Astrocyte of the cerebellum (primary cell): ENCODE data around the gene USP30.

ENCODE experiments used
- DNase-seq: peaks from one replicate; pipeline ENCODE4 v3.0.0-alpha.2; 2011; ENCODE audit warnings: low read depth
- H3K4me3 ChIP-seq: 2 replicates; pipeline ENCODE4 v1.5.1; 2011; ENCODE audit warnings: mild to moderate bottlenecking, low read depth, low read length, moderate library complexity
- in situ Hi-C: cut with HindIII; loops from 2 replicates; pipeline ENCODE4 v1.10.0; 2017; ENCODE audit warnings: low sequenced_read_pairs
- TF ChIP-seq, protein P1 (sequence below): IDR thresholded peaks from 2 replicates; pipeline ENCODE4 v1.5.1; 2012; ENCODE audit warnings: low read length, low read depth, moderate library complexity, mild to moderate bottlenecking; ENCODE audit errors: missing control alignments

The USP30 gene

DNA sequence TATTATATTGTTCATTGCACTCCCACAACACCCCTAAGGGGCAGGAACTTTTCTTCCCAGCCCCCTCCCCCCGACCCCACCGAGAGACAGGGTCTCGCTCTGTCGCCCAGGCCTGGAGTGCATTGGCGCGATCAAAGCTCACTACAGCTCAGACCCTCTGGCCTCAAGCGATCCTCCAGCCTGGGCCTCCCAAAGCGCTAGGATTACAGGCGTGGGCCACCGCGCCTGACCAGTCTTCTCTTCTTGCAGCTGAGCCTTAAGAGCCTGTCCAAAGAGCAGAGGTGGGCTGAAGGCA lies 44.7 kb downstream of the USP30 start:
- in situ Hi-C loops = no loop called here
- TF ChIP-seq, protein P1, sequence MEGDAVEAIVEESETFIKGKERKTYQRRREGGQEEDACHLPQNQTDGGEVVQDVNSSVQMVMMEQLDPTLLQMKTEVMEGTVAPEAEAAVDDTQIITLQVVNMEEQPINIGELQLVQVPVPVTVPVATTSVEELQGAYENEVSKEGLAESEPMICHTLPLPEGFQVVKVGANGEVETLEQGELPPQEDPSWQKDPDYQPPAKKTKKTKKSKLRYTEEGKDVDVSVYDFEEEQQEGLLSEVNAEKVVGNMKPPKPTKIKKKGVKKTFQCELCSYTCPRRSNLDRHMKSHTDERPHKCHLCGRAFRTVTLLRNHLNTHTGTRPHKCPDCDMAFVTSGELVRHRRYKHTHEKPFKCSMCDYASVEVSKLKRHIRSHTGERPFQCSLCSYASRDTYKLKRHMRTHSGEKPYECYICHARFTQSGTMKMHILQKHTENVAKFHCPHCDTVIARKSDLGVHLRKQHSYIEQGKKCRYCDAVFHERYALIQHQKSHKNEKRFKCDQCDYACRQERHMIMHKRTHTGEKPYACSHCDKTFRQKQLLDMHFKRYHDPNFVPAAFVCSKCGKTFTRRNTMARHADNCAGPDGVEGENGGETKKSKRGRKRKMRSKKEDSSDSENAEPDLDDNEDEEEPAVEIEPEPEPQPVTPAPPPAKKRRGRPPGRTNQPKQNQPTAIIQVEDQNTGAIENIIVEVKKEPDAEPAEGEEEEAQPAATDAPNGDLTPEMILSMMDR = no peak
- peak overlapping the region; percentile 75 for H3K4me3 ChIP-seq
- no peak for DNase-seq

DNA sequence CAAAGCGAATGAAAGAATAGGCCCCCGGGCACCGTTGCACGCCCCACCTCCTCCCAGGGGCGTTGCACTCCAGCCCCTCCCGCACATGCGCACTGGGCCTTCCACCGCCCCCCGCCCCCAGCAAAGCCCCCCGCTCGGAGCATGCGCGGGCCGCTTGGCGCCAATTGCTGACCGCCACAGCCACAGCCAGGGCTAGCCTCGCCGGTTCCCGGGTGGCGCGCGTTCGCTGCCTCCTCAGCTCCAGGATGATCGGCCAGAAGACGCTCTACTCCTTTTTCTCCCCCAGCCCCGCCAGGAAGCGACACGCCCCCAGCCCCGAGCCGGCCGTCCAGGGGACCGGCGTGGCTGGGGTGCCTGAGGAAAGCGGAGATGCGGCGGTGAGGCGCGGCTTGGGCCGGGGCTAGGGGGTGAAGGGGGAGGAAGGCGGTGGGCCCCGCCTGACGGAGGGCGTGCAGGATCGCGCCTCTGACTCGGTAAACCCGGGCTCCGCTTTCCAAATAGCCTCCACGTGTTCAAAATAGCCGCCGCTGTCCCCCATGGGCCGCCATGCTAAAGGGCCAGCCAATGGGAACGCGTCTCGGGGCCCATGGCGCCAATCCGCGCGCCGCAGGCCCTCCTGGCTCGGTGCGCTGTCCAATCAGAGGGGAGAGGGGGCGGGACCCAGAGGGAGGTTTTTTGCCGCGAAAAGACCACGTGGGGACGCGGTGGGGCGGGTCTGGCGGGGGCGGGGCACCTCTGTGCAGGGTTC lies 45.2 kb downstream of the USP30 start, which contains the start of gene UNG:
TSS of gene UNG (plus strand) at position 163 of the 748 bp plus-strand sequence. CDS start at position 246, 83 bp downstream.
- peak within 1 kb of the TSS; percentile 75 for H3K4me3 ChIP-seq
- in situ Hi-C loops = no loop called here
- TF ChIP-seq, protein P1 = no peak
- peak; percentile 91 for DNase-seq

DNA sequence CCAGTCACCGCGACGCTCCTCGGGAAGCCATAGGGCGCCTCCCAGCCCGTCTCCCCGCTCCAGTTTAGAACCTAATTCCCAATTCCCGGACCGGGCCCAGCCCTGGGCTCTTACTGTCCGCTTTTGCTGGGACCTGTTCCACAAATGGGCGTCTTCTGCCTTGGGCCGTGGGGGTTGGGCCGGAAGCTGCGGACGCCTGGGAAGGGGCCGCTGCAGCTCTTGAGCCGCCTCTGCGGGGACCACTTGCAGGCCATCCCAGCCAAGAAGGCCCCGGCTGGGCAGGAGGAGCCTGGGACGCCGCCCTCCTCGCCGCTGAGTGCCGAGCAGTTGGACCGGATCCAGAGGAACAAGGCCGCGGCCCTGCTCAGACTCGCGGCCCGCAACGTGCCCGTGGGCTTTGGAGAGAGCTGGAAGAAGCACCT lies 45.8 kb downstream of the USP30 start:
- in situ Hi-C loops = no loop called here
- no peak for DNase-seq
- H3K4me3 ChIP-seq = peak overlapping the region; percentile 75
- TF ChIP-seq, protein P1 = no peak

DNA sequence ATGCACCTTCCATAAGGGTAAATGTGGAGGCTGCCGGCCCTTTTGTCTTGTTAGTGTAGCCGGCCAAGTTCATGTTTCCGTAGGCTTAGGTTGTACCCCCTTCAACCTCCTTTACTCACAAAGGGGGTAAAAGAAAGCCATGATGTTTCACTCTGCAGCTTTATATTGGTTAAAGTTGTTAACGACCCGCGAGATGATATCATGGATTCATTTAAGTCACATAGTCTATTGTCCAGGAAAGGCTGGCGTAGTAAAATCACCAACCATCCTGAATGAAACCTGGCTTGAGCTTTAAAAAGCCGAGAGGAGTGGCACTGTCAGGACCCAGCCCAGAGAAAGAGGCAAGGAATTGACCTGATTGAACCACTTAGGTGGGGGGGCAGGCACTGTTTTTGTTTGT lies 46.3 kb downstream of the USP30 start:
- peak overlapping the region; percentile 75 for H3K4me3 ChIP-seq
- DNase-seq = no peak
- in situ Hi-C loops = no loop called here
- TF ChIP-seq, protein P1 = no peak

DNA sequence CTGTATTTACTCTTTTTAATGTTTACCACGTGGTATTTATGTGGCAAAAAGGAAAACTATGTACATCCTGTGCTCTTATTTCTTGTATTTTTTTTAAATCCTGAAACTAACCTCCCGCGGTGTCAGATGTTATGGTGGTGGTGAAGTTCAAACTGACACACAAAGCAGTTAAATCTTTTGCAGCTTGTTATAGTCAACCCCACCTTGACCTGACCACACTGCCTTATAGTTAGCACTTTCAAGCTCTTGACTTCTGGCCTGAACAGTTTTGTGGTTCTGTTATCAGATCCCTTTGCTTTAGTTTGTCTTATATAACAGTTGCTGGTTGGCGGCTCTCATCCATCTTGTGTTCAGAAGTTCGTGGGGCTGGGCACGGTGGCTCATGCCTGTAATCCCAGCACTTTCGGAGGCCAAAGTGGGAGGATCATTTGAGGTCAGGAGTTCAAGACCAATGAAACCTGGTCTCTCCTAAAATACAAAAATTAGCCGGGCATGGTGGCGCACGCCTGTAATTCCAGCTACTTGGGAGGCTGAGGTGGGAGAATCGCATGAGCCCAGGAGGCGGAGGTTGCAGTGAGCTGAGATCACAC lies 47.1 kb downstream of the USP30 start:
- TF ChIP-seq, protein P1 = no peak
- DNase-seq = no peak
- H3K4me3 ChIP-seq = peak overlapping the region; percentile 75

DNA sequence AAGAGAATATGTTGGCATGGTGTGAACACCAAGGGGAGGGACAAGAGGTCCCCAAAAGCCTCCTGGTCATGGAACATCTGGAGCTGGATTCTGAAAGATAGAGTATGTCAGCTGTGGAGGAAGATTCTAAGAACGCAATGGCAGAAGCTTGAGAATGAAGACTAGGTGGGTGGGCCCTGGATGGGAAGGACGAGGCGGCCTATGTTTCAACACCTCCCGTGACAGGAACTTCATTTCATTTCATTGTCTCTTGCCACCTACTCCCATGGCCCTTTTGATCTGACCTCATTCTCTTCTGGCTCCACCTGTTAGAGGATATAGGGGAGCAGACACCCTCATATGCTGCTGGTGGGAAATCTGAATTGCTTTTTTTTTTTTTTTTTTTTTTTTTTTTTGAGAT lies 48.4 kb downstream of the USP30 start:
- DNase-seq = no peak
- in situ Hi-C loops = loop anchor here (25.0 kb wide), 1 partner anchor 287 kb away; no protein-coding TSS in a partner anchor
- H3K4me3 ChIP-seq = no peak overlapping the region
- TF ChIP-seq, protein P1 = no peak

More for the DNA sequence above, 47.1 kb downstream of the USP30 start:
- in situ Hi-C loops = loop anchor here (25.0 kb wide), 1 partner anchor 288 kb away; no protein-coding TSS in a partner anchor
